Measurements from ENCODE around the gene ZNF653.
"Not testable (repeated sequence)": the region's sequence is repeated elsewhere in the genome, so short reads cannot be mapped to it uniquely, and the experiment has no call there.

ZNF653 gene

GRCh38 chr19:11465600-11465999 lies 40.0 kb downstream of the ZNF653 start:
- no peak for DNase-seq
- intact Hi-C loops (cut with DNase I) = no loop called here

GRCh38 chr19:11464333-11465265 lies 41.0 kb downstream of the ZNF653 start:
- no peak for DNase-seq
- intact Hi-C loops (cut with DNase I) = no loop called here

- intact Hi-C loops (cut with DNase I) = no loop called here
- peak in 4 of 42 donors; percentile 16 to 38 (median 32) for DNase-seq
Measured at GRCh38 chr19:11463391-11463790, 42.2 kb downstream of the ZNF653 start.

- no peak for DNase-seq
- intact Hi-C loops (cut with DNase I) = no loop called here
Measured at GRCh38 chr19:11461453-11461852, 44.2 kb downstream of the ZNF653 start.

- intact Hi-C loops (cut with DNase I) = no loop called here
- no peak for DNase-seq
Measured at GRCh38 chr19:11460207-11460606, 45.4 kb downstream of the ZNF653 start.

GRCh38 chr19:11458912-11459311 lies 46.7 kb downstream of the ZNF653 start:
- intact Hi-C loops (cut with DNase I); DNase-seq: not testable (repeated sequence)

GRCh38 chr19:11458236-11458900 lies 47.3 kb downstream of the ZNF653 start:
- DNase-seq = no peak
- intact Hi-C loops (cut with DNase I) = no loop called here

GRCh38 chr19:11457831-11458230 lies 47.8 kb downstream of the ZNF653 start:
- intact Hi-C loops (cut with DNase I) = no loop called here
- no peak for DNase-seq

GRCh38 chr19:11457115-11457514 lies 48.5 kb downstream of the ZNF653 start:
- intact Hi-C loops (cut with DNase I) = no loop called here
- DNase-seq = peak; percentile 82 to 97 (median 92)

GRCh38 chr19:11456659-11457058 lies 49.0 kb downstream of the ZNF653 start:
- no peak for DNase-seq
- intact Hi-C loops (cut with DNase I) = no loop called here

- DNase-seq; intact Hi-C loops (cut with DNase I): not testable (repeated sequence)
Measured at GRCh38 chr19:11455233-11455554, 50.4 kb downstream of the ZNF653 start.

GRCh38 chr19:11453468-11454341 lies 51.9 kb downstream of the ZNF653 start:
- no peak for DNase-seq
- intact Hi-C loops (cut with DNase I) = no loop called here

- intact Hi-C loops (cut with DNase I) = no loop called here
- DNase-seq = peak in 7 of 42 donors; percentile 16 to 72 (median 57)
Measured at GRCh38 chr19:11452620-11453310, 52.9 kb downstream of the ZNF653 start.

GRCh38 chr19:11451871-11452619 lies 53.6 kb downstream of the ZNF653 start:
- DNase-seq = no peak
- intact Hi-C loops (cut with DNase I) = no loop called here

GRCh38 chr19:11451327-11451870 lies 54.2 kb downstream of the ZNF653 start:
- DNase-seq = no peak
- intact Hi-C loops (cut with DNase I) = no loop called here

- intact Hi-C loops (cut with DNase I) = no loop called here
- DNase-seq = peak in 1 of 42 donors; percentile 11
Measured at GRCh38 chr19:11450570-11451326, 54.9 kb downstream of the ZNF653 start.

GRCh38 chr19:11448923-11449554 lies 56.6 kb downstream of the ZNF653 start:
- peak in 2 of 42 donors; percentile 20 to 45 for DNase-seq
- intact Hi-C loops (cut with DNase I) = loop anchor here (5.0 kb wide), 2 partner anchors 33 to 157 kb away; partner anchors contain the start of gene ELAVL3
